Muscle of leg (tissue), 11 donors: ENCODE measurements around the gene UTF1. TPM values are rescaled to one million over a fixed set of nuclear protein-coding genes. Genes with fewer than 3 reads are reported as not detected.

ENCODE experiments used
- DNase-seq: peaks from one replicate; pipeline ENCODE4 v3.0.0; 2013
- H3K27ac ChIP-seq: one replicate; pipeline ENCODE4 v1.5.1; 2013; ENCODE audit warnings: mild to moderate bottlenecking, low read length, control low read depth
- H3K27me3 ChIP-seq: one replicate; pipeline ENCODE4 v1.6.1; 2013; ENCODE audit warnings: low read length; ENCODE audit not compliant: control insufficient read depth, insufficient read depth
- H3K36me3 ChIP-seq: one replicate; pipeline ENCODE4 v1.6.1; 2013; ENCODE audit warnings: low read length; ENCODE audit not compliant: control insufficient read depth, insufficient read depth
- H3K4me1 ChIP-seq: one replicate; pipeline ENCODE4 v1.6.1; 2013; ENCODE audit warnings: low read length; ENCODE audit not compliant: control insufficient read depth, insufficient read depth
- H3K4me3 ChIP-seq: one replicate; pipeline ENCODE4 v1.5.1; 2013; ENCODE audit warnings: low read length, control low read depth
- H3K9me3 ChIP-seq: replicated peaks from 2 replicates; pipeline ENCODE4 v1.6.1; 2013; ENCODE audit warnings: low read depth, low read length; ENCODE audit not compliant: control insufficient read depth
- WGBS: methylation state at CpG from one replicate; pipeline ENCODE4 v1.1.5; 2013; ENCODE audit warnings: missing lambda C conversion rate; ENCODE audit not compliant: insufficient coverage; 5-methylcytosine and 5-hydroxymethylcytosine counted together
- polyA plus RNA-seq, 8 donors: library from polyadenylated mRNA; unstranded; fragments of 120-200 nt; gene quantifications; one replicate each; pipeline versions ENCODE4 v1.2.1 to v1.2.3, GENCODE V29; 2013; ENCODE audit warnings: inconsistent platforms in 1 of 8, low replicate concordance in 1 of 8; ENCODE audit not compliant: insufficient read length in 8 of 8, insufficient read depth in 1 of 8
- total RNA-seq: library from RNA; stranded (reverse); fragments of 120-200 nt; gene quantifications from one replicate; pipeline ENCODE4 v1.2.4, GENCODE V29; 2013

The UTF1 gene
- total and polyA plus RNA-seq, 9 donors = not detected

DNA sequence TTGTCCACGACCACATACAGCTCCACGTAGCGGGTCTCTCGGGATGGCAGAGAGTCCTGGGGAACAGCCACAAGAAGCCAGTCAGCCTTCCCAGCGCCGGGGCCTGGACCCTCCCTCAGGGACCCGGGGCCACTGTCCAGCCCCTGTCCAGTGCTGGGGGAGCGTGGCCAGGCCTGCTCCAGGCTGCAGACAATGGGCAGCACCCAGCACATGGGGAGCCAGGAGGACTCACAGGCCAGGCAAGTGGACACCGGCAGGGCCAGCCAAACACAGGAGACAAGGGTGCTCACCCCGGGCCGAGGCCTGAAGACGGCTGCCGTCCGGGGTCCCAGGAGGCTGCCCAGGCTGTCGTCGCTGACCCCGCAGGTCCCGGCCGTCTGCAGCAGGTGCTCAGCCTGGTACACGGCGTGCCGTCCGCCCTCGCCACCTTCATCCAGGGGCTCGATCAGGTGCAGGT is 43.0 kb downstream of the UTF1 start:
- Histone ChIP-seq H3K4me3 (no peak overlapping the region), H3K27ac (no peak overlapping the region), H3K36me3 (no peaks in the 10 kb centered on the region), H3K4me1 (peaks cover 6% of the 10 kb centered on the region), H3K9me3 (no peaks in the 10 kb centered on the region), H3K27me3 (peaks cover 33% of the 10 kb centered on the region)
- 81% methylated on average over 25 of the region's 25 CpGs for WGBS
- DNase-seq = no peak

DNA sequence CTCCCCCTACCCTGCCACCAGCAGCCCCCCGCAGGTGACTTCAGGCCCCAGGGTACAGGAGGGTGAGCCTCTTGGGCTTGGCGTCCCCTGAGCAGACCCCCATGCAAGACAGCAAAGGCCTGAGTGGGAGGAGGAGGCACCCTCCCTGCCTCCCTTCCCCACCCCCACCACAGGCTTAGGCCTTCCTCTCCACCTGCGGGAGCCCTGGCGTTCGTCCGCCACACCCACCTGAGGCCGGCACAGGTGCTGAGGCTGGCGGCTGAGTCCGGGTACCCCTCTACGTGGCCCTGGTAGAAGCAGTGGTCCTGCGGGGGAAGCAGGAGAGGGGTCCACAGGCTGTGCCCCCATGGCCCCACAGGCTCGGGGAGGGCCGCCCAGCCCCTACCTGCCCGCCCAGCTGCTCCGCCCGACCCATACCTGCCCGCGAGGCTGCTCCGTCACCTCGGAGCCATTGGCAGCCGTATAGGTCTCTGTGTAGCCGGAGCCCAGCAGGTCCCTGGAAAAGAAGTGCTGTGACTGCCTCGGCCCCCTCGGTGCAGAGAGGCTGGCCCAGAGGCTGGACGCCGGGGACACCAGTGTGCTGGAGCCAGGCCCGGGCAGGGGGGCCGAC is 43.6 kb downstream of the UTF1 start:
- Histone ChIP-seq H3K9me3 (no peaks in the 10 kb centered on the region), H3K36me3 (peaks cover under 1% of the 10 kb centered on the region), H3K27me3 (peaks cover 39% of the 10 kb centered on the region), H3K27ac (no peak overlapping the region), H3K4me3 (no peak overlapping the region), H3K4me1 (peaks cover 6% of the 10 kb centered on the region)
- DNase-seq = no peak
- WGBS = 84% methylated on average over 25 of the region's 28 CpGs

DNA sequence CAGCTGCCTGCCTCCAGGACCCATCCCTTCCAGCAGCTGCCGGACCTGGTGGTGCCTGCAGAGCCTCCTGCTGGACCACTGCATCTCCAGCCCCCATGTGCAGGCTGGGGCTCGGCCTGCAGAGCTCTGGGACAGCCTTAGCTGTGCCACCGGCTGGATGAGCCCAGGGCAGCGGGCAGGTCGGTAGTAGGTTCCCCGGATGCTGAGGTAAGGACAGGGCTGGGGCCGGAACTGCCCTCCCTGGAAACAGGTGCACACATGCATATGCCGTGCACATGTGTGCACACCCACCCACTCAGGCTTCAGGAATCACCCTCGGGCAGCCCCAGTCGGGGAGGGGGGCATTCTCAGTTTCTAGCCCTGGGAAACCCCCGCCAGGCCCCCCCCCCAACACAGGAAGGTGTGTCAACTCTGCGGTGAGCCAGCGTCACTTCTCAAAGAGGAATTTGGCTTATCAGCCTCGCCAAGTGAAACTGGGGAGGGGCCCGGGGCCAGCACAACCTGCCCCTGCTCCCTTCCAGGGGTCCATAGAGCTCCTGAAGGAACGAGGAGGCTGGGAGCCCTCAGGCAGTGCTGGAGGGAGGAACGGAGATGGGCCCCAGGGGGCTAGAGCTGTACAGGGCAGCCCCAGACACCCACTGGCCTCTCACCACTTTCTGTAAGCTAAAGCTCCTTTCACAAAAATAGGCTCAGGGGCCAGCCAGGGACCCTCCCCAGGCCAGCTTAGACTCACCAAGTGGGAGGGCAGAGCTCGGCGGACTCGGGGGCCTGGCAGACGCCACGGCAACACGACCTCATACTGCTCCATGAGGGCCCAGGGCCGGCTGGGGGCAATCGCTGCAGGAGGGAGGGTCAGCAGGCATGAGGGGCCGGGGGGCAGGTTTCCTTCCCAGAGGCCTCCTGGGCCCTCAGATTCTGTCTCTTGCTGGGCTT is 45.0 kb downstream of the UTF1 start:
- Histone ChIP-seq H3K4me1 (peaks cover 6% of the 10 kb centered on the region), H3K27me3 (peaks cover 39% of the 10 kb centered on the region)
- 37% methylated on average over 23 of the region's 26 CpGs for WGBS

DNA sequence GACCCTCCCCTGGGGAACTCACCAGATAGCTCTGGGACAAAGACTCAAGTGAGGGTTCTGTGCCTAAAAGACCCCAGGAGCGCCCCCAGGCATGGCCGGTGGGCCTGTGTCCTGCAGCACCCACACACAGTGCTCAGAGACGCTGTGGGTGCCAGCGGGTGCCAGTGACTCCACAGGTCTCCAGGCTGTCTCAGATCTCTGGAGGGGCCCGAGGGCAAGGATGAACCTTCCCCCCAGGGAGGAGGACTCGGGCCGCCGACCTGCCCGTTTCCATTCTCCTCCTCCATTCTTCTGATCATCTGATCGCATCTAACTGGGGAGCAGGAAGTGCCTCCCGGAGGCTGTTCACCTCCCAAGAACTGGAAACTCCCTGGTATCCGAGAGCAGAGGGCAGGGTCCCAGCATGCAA is 45.7 kb downstream of the UTF1 start:
- no peak for DNase-seq
- WGBS = 44% methylated on average over 8 of the region's 12 CpGs
- Histone ChIP-seq H3K4me1 (peaks cover 6% of the 10 kb centered on the region), H3K9me3 (no peaks in the 10 kb centered on the region), H3K4me3 (no peak overlapping the region), H3K27ac (no peak overlapping the region), H3K36me3 (peaks cover 17% of the 10 kb centered on the region), H3K27me3 (peaks cover 39% of the 10 kb centered on the region)

More for the DNA sequence above, 45.0 kb downstream of the UTF1 start:
- H3K4me3 ChIP-seq = no peak overlapping the region
- H3K27ac ChIP-seq = no peak overlapping the region
- H3K9me3 ChIP-seq = no peaks in the 10 kb centered on the region
- H3K36me3 ChIP-seq = peaks cover 12% of the 10 kb centered on the region
- DNase-seq = no peak

DNA sequence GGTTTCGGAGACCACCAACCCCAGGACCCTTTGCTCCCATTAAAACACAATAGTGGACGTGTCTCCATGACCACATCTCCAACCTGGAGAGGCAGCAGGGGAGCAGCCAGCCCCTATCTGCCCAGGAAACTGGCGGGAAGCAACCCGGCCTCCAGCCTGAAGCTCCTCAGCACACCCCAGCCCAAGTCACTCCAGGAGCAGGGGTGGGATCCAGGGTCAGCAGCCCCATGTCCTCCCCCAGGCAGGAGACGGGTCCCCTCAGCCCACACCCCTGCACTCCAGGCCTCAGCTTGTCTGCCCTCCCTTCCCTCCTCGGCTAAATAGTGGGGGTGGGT is 46.0 kb downstream of the UTF1 start:
- Histone ChIP-seq H3K27ac (no peak overlapping the region), H3K4me1 (peaks cover 6% of the 10 kb centered on the region), H3K27me3 (peaks cover 39% of the 10 kb centered on the region), H3K36me3 (peaks cover 18% of the 10 kb centered on the region), H3K9me3 (no peaks in the 10 kb centered on the region), H3K4me3 (no peak overlapping the region)
- no peak for DNase-seq
- WGBS = 31% methylated on average over 4 of the region's 6 CpGs

DNA sequence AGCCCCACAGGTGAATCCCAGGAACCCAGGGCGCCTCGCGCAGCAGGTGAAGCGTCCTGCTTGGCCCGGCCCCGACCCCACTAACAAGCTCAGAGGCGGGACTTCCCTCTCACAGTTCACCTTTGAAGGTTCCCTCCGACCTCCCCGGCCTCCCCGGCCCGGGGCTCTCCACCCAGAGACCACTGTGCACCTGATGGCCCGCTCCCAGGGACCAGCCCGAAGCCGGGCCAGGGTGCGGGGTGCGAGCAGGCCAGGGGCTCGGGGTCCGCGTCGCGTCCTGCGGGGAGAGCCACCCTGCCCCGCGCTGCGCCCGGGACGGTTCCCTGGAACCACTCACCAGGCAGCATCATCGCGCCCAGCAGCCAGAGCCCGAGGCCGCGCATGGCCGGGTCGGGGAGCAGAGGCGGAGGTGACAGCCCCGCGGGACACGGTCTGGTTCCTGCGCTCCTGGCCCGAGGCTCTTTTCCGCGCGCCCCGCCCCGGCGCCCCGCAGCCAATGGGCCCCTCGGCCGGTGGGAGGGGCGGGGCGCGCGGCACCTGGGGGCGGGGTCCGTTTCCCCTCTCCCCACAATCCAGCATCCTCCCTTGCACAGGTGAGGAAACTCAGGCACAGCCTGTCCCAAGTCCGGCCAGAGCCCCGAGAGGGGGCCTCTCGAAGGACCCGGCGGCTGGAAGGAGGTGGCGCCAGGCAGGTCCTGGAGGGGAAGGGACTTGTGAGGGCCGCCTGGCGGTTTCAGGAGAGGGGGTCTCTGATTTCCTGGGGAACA is 46.6 kb downstream of the UTF1 start, which contains the start of gene ADAM8:
Gene ADAM8, minus strand, starts transcription at position 434 of the 767 bp plus-strand sequence. Its CDS starts 51 bp downstream, at position 383.
- Histone ChIP-seq H3K27ac (no peak within 1 kb of the TSS), H3K27me3 (peaks cover 39% of the 10 kb centered on the region), H3K4me3 (no peak within 1 kb of the TSS), H3K36me3 (peaks cover 23% of the 10 kb centered on the region), H3K9me3 (no peaks in the 10 kb centered on the region), H3K4me1 (peaks cover 6% of the 10 kb centered on the region)
- under 1% methylated on average over 48 of the region's 63 CpGs for WGBS
- no peak for DNase-seq

DNA sequence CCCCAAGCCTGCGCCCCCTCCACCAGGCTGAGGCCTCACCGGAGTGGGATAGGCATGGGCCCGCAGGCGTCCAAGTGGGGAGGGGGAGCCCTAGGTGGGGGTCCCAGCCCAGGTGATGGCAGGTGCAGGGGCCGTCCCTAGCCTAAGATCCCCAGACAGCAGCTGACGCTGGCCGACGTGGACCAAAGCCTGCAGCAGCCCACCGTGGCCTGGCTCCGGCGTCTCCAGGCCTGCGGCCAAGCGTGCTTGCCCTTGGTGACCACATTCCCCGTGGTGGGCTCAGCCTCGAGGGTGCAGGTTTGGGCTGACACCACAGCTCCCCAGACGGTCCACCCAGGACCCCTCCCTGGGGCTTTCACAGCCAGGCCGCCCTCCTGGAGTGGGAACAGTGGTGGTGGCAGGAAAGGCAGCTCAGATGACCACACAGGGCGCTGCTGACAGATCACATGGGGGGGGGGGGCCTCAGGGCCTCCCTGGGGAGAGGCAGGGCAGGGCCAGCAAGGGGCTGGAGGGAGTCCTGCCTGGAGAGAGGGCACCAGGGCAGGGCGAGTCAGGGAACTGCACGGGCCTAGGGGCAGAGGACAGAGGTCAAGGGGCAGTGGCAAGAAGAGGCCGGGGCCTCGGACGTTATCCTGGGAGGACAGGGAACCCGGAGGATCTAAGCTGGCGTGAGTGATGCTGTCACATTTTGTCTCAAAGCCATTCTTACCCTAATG is 47.4 kb downstream of the UTF1 start:
- Histone ChIP-seq H3K9me3 (no peaks in the 10 kb centered on the region), H3K4me3 (no peak overlapping the region), H3K27me3 (peaks cover 39% of the 10 kb centered on the region), H3K27ac (no peak overlapping the region), H3K36me3 (peaks cover 31% of the 10 kb centered on the region), H3K4me1 (peaks cover 6% of the 10 kb centered on the region)
- 60% methylated on average over 17 of the region's 25 CpGs for WGBS
- DNase-seq = no peak

DNA sequence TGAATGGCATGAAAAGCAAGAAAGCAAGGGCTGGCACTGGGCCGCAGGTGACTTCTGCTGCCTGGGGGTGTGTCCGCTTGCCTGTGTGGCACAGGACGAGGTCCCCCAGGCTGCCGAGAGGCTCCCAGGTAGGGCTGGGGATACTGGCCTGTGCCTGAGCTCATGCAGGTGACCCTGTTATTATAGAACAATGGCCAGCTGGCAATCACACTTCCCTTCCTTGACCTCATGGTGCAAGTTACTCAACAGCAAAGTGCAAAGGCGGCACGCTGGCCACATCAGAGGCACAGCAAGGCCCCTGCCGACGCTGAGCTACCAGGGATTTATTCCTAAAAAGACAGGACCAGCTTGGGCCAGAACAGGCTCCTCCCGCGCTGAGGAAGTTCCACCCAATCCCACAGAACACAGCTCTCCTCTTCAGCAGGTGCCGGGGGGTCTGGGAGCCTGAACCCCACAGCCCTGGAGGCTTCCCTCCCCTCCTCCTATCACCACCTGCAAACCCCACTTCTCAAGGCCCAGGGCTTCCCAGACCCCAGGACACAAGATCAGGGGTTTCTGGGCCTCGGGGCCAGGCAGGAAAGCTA is 48.1 kb downstream of the UTF1 start:
- peaks cover 39% of the 10 kb centered on the region for H3K27me3 ChIP-seq
- DNase-seq = no peak
- H3K27ac ChIP-seq = no peak overlapping the region
- peaks cover 6% of the 10 kb centered on the region for H3K4me1 ChIP-seq
- H3K9me3 ChIP-seq = no peaks in the 10 kb centered on the region
- WGBS = 62% methylated on average over 9 of the region's 12 CpGs
- peaks cover 38% of the 10 kb centered on the region for H3K36me3 ChIP-seq
- H3K4me3 ChIP-seq = no peak overlapping the region

DNA sequence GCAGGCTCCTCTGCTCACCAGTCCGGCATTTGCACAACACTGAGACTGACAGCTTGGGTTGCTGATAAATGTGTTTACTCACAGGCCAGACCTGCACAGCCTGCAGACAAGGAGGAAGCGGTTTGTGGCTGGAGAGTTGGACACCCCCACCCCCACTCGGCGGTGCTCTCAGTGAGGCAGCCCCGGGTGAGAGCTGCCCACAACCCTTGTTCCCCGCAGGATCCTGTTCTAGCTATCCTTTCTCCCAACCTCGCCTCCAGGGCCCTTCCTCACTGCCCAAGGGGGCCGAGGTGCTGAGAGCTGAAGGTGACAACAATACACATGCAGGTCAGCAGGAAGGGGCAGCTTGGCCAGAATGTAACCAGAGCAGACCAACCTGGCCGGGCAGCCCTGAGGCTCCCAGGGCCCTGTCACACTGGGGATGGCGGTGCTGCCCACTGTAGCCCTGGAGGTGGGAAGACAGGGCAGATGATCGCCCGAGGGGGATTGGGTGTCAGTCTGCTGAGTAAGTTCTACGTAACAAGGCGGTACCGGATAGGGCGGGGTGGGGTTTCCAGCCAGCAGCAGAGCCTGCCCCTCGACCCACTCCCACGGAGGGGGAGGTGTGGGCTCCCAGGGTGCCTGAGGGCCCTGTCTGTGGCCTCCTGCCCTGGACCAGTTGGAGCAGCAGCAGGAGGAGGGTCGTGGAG is 48.7 kb downstream of the UTF1 start:
- WGBS = 70% methylated on average over 16 of the region's 19 CpGs
- Histone ChIP-seq H3K4me3 (no peak overlapping the region), H3K4me1 (peaks cover 6% of the 10 kb centered on the region), H3K27me3 (peaks cover 39% of the 10 kb centered on the region), H3K27ac (no peak overlapping the region), H3K36me3 (peaks cover 44% of the 10 kb centered on the region), H3K9me3 (no peaks in the 10 kb centered on the region)
- no peak for DNase-seq
